Neural cell (in vitro differentiated cells): ENCODE data around the gene RELCH. TPM values are rescaled to one million over a fixed set of nuclear protein-coding genes. Genes with fewer than 3 reads are reported as not detected.

ENCODE experiments used
- H2AFZ ChIP-seq: fragments of 200-600, 300-800 bp; sonication (generic), shearing (Covaris generic); 2 replicates; pipeline ENCODE4 v1.6.0; 2014; ENCODE audit warnings: low read depth, mild to moderate bottlenecking, antibody characterized with exemption, low read length, moderate library complexity
- H3F3A ChIP-seq: fragments of 200-600 bp; shearing (Covaris generic); 2 replicates; pipeline ENCODE4 v1.6.1; 2016; ENCODE audit warnings: mild to moderate bottlenecking, moderate library complexity, mixed read lengths, antibody characterized with exemption, low read length; ENCODE audit not compliant: insufficient read depth, poor library complexity, severe bottlenecking
- H3K27ac ChIP-seq: fragments of 200-600, 300-800 bp; sonication (generic), shearing (Covaris generic); 2 replicates; pipeline ENCODE4 v1.5.1; 2014; ENCODE audit warnings: mild to moderate bottlenecking, low read length, moderate library complexity
- H3K27me3 ChIP-seq: fragments of 300-800, 200-600 bp; sonication (generic), shearing (Covaris generic); 2 replicates; pipeline ENCODE4 v1.6.0; 2014; ENCODE audit warnings: mild to moderate bottlenecking, low read depth, low read length, moderate library complexity; ENCODE audit not compliant: insufficient read depth
- H3K36me3 ChIP-seq: fragments of 300-800, 200-600 bp; sonication (generic), shearing (Covaris generic); 2 replicates; pipeline ENCODE4 v1.5.1; 2014; ENCODE audit warnings: mild to moderate bottlenecking, antibody characterized with exemption, low read length, moderate library complexity; ENCODE audit not compliant: insufficient read depth
- H3K4me2 ChIP-seq: fragments of 300-800, 200-600 bp; sonication (generic), shearing (Covaris generic); 2 replicates; pipeline ENCODE4 v1.6.0; 2014; ENCODE audit warnings: mild to moderate bottlenecking, low read length
- H3K4me3 ChIP-seq: fragments of 300-800, 200-600 bp; sonication (generic), shearing (Covaris generic); 2 replicates; pipeline ENCODE4 v1.5.1; 2014; ENCODE audit warnings: mild to moderate bottlenecking, low read length, moderate library complexity
- H3K79me2 ChIP-seq: fragments of 200-600 bp; shearing (Covaris generic); replicated peaks from 2 replicates; pipeline ENCODE4 v1.6.0; 2014; ENCODE audit warnings: mild to moderate bottlenecking, low read length, moderate library complexity; ENCODE audit not compliant: insufficient read depth
- H3K9ac ChIP-seq: fragments of 300-800, 200-600 bp; sonication (generic), shearing (Covaris generic); 2 replicates; pipeline ENCODE4 v1.6.1; 2016; ENCODE audit warnings: mild to moderate bottlenecking, low read length, mixed read lengths
- H3K9me2 ChIP-seq: fragments of 200-600 bp; shearing (Covaris generic); 2 replicates; pipeline ENCODE4 v1.6.1; 2016; ENCODE audit warnings: mild to moderate bottlenecking, low read length, mixed read lengths; ENCODE audit not compliant: insufficient read depth
- H3K9me3 ChIP-seq: fragments of 200-600, 300-800 bp; sonication (generic), shearing (Covaris generic); 2 replicates; pipeline ENCODE4 v1.6.1; 2016; ENCODE audit warnings: mild to moderate bottlenecking, mixed run types, low read length, moderate library complexity, mixed read lengths
- H4K20me1 ChIP-seq: fragments of 200-600 bp; shearing (Covaris generic); 2 replicates; pipeline ENCODE4 v1.6.1; 2016; ENCODE audit warnings: mild to moderate bottlenecking, mixed run types; ENCODE audit not compliant: insufficient read depth
- EP300 ChIP-seq: fragments of 450-650 bp; conservative IDR thresholded peaks from 2 replicates; pipeline ENCODE4 v1.6.1; 2014; ENCODE audit warnings: antibody characterized with exemption, mild to moderate bottlenecking, moderate library complexity; ENCODE audit not compliant: poor library complexity, severe bottlenecking
- EZH2 ChIP-seq: fragments of 200-600, 300-800 bp; shearing (Covaris generic), sonication (generic); IDR thresholded peaks from 2 replicates; pipeline ENCODE4 v1.6.1; 2014; ENCODE audit warnings: antibody characterized with exemption, low read length, borderline replicate concordance, mild to moderate bottlenecking; ENCODE audit not compliant: insufficient read depth, poor library complexity, severe bottlenecking
- MXI1 ChIP-seq: fragments of 450-650 bp; conservative IDR thresholded peaks from 2 replicates; pipeline ENCODE4 v1.6.1; 2014; ENCODE audit warnings: antibody characterized with exemption, mild to moderate bottlenecking; ENCODE audit not compliant: poor library complexity, severe bottlenecking
- POLR2AphosphoS5 ChIP-seq: IDR thresholded peaks from 2 replicates; pipeline ENCODE4 v1.6.1; 2012
- RAD21 ChIP-seq: fragments of 450-650 bp; conservative IDR thresholded peaks from 2 replicates; pipeline ENCODE4 v1.6.1; 2014; ENCODE audit warnings: antibody characterized with exemption, mild to moderate bottlenecking, moderate library complexity
- SMC3 ChIP-seq: fragments of 450-650 bp; conservative IDR thresholded peaks from 2 replicates; pipeline ENCODE4 v1.6.1; 2014; ENCODE audit warnings: antibody characterized with exemption, mild to moderate bottlenecking, moderate library complexity; ENCODE audit not compliant: poor library complexity
- TAF1 ChIP-seq: IDR thresholded peaks from 2 replicates; pipeline ENCODE4 v1.6.1; 2012; ENCODE audit warnings: low read depth
- polyA plus RNA-seq: library from polyadenylated mRNA; depleted of rRNA; stranded (reverse); fragments of >200 nt; gene quantifications from 2 replicates; pipeline ENCODE4 v1.2.3, GENCODE V29; 2014
- TF ChIP-seq, protein P1 (sequence below): IDR thresholded peaks from 2 replicates; pipeline ENCODE4 v1.6.1; 2012; ENCODE audit warnings: borderline replicate concordance
- TF ChIP-seq, protein P2 (sequence below): fragments of 450-650 bp; IDR thresholded peaks from 2 replicates; pipeline ENCODE4 v1.5.1; 2014; ENCODE audit warnings: antibody characterized with exemption, mild to moderate bottlenecking, moderate library complexity; ENCODE audit not compliant: poor library complexity, severe bottlenecking

Gene RELCH
- polyA plus RNA-seq, 1 donor from 2014 or later, result 80.2 TPM

DNA sequence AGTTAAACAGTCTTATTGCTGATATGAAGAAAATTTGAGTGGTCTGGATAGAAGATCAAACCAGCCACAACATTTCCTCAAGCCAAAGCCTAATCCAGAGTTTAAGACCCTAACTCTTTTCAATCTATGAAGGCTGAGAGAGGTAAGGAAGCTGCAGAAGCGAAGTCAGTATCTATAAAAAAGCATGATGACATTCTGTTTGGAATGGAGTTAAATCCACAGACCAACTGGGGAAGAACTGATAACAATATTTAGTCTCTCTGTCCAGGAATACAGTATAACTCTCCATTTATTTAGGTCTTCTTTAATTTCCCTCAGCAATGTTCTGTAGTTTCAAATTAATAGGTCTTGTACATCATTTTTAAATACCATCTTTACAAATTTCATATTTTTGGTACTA, 16.2 kb upstream of the RELCH start:
- H3K27me3 ChIP-seq, result no peaks in the 10 kb centered on the region
- H3K79me2 ChIP-seq, result no peaks in the 10 kb centered on the region
- TF ChIP-seq, protein P1, sequence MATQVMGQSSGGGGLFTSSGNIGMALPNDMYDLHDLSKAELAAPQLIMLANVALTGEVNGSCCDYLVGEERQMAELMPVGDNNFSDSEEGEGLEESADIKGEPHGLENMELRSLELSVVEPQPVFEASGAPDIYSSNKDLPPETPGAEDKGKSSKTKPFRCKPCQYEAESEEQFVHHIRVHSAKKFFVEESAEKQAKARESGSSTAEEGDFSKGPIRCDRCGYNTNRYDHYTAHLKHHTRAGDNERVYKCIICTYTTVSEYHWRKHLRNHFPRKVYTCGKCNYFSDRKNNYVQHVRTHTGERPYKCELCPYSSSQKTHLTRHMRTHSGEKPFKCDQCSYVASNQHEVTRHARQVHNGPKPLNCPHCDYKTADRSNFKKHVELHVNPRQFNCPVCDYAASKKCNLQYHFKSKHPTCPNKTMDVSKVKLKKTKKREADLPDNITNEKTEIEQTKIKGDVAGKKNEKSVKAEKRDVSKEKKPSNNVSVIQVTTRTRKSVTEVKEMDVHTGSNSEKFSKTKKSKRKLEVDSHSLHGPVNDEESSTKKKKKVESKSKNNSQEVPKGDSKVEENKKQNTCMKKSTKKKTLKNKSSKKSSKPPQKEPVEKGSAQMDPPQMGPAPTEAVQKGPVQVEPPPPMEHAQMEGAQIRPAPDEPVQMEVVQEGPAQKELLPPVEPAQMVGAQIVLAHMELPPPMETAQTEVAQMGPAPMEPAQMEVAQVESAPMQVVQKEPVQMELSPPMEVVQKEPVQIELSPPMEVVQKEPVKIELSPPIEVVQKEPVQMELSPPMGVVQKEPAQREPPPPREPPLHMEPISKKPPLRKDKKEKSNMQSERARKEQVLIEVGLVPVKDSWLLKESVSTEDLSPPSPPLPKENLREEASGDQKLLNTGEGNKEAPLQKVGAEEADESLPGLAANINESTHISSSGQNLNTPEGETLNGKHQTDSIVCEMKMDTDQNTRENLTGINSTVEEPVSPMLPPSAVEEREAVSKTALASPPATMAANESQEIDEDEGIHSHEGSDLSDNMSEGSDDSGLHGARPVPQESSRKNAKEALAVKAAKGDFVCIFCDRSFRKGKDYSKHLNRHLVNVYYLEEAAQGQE, result no peak
- TF ChIP-seq, protein P2, sequence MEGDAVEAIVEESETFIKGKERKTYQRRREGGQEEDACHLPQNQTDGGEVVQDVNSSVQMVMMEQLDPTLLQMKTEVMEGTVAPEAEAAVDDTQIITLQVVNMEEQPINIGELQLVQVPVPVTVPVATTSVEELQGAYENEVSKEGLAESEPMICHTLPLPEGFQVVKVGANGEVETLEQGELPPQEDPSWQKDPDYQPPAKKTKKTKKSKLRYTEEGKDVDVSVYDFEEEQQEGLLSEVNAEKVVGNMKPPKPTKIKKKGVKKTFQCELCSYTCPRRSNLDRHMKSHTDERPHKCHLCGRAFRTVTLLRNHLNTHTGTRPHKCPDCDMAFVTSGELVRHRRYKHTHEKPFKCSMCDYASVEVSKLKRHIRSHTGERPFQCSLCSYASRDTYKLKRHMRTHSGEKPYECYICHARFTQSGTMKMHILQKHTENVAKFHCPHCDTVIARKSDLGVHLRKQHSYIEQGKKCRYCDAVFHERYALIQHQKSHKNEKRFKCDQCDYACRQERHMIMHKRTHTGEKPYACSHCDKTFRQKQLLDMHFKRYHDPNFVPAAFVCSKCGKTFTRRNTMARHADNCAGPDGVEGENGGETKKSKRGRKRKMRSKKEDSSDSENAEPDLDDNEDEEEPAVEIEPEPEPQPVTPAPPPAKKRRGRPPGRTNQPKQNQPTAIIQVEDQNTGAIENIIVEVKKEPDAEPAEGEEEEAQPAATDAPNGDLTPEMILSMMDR, result no peak
- TF ChIP-seq MXI1 (no peak), EP300 (no peak), SMC3 (no peak), TAF1 (no peak), RAD21 (no peak), EZH2 (no peak), POLR2AphosphoS5 (no peak)
- no peaks in the 10 kb centered on the region for H3K36me3 ChIP-seq
- no peak overlapping the region for H3K27ac ChIP-seq
- H2AFZ ChIP-seq, result no peak overlapping the region
- H3K9me3 ChIP-seq, result no peaks in the 10 kb centered on the region
- H3K4me3 ChIP-seq, result no peak overlapping the region
- no peaks in the 10 kb centered on the region for H4K20me1 ChIP-seq
- H3K9ac ChIP-seq, result no peak overlapping the region
- no peaks in the 10 kb centered on the region for H3K9me2 ChIP-seq
- H3K4me2 ChIP-seq, result no peak overlapping the region
- H3F3A ChIP-seq, result no peaks in the 10 kb centered on the region

DNA sequence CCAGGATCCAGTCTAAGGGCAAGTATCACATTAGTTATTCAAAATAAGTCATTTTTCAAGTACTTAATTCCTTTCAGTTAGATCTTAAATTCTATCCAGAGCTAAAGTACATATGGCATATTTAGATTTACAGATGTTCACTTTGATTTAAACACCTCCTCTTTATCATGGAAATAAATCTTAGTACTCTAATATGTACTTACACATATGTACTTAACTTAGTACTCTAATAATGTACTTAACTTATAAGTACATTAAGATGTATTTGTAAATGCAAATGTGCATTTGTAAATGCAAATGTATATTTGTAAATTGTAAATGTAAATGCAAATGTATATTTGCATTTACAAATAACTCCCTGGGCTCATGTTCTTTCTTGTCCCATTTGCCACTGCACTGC, 14.8 kb upstream of the RELCH start:
- Histone ChIP-seq H3K27me3 (no peaks in the 10 kb centered on the region), H3K79me2 (no peaks in the 10 kb centered on the region), H3K9me2 (no peaks in the 10 kb centered on the region), H3K9me3 (no peaks in the 10 kb centered on the region), H2AFZ (no peak overlapping the region), H4K20me1 (no peaks in the 10 kb centered on the region), H3K4me3 (no peak overlapping the region), H3K9ac (no peak overlapping the region), H3K27ac (no peak overlapping the region), H3K4me2 (no peak overlapping the region), H3K36me3 (no peaks in the 10 kb centered on the region), H3F3A (no peaks in the 10 kb centered on the region)
- TF ChIP-seq SMC3, result no peak
- TF ChIP-seq, protein P2, result no peak
- TF ChIP-seq EZH2, result no peak
- no peak for TF ChIP-seq TAF1
- no peak for TF ChIP-seq POLR2AphosphoS5
- no peak for TF ChIP-seq MXI1
- TF ChIP-seq EP300, result no peak
- no peak for TF ChIP-seq RAD21
- TF ChIP-seq, protein P1, result no peak
